Epithelial cell of esophagus (primary cell): Measurements from ENCODE around the gene NTRK2.

Source experiments
- DNase-seq: peaks from one replicate; pipeline ENCODE4 v3.0.0; 2010; ENCODE audit warnings: low read depth
- H3K4me3 ChIP-seq: 2 replicates; pipeline ENCODE4 v1.5.1; 2011; ENCODE audit warnings: mild to moderate bottlenecking, low read length, control low read depth
- TF ChIP-seq, protein P1 (sequence below): IDR thresholded peaks from 2 replicates; pipeline ENCODE4 v1.5.1; 2011; ENCODE audit warnings: low read depth, mild to moderate bottlenecking, low read length, control low read depth, inconsistent platforms; ENCODE audit not compliant: insufficient read depth; ENCODE audit errors: missing control alignments

The NTRK2 gene

DNA sequence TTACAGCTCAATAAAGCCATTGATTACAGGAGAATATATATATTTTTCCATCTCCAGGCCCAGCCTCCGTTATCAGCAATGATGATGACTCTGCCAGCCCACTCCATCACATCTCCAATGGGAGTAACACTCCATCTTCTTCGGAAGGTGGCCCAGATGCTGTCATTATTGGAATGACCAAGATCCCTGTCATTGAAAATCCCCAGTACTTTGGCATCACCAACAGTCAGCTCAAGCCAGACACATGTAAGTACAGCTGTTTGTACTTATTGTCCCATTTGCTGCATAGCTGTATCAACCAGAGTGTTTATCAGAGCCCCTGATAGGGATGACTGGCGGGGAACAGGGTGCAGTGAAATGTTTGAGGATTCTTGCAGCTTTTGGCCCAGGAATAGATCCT, 197.7 kb downstream of the NTRK2 start:
- no peak overlapping the region for H3K4me3 ChIP-seq
- TF ChIP-seq, protein P1, sequence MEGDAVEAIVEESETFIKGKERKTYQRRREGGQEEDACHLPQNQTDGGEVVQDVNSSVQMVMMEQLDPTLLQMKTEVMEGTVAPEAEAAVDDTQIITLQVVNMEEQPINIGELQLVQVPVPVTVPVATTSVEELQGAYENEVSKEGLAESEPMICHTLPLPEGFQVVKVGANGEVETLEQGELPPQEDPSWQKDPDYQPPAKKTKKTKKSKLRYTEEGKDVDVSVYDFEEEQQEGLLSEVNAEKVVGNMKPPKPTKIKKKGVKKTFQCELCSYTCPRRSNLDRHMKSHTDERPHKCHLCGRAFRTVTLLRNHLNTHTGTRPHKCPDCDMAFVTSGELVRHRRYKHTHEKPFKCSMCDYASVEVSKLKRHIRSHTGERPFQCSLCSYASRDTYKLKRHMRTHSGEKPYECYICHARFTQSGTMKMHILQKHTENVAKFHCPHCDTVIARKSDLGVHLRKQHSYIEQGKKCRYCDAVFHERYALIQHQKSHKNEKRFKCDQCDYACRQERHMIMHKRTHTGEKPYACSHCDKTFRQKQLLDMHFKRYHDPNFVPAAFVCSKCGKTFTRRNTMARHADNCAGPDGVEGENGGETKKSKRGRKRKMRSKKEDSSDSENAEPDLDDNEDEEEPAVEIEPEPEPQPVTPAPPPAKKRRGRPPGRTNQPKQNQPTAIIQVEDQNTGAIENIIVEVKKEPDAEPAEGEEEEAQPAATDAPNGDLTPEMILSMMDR = no peak
- no peak for DNase-seq

GRCh38 chr9:84869091-84869490, 199.6 kb downstream of the NTRK2 start:
- TF ChIP-seq, protein P1 = no peak
- DNase-seq = no peak
- no peak overlapping the region for H3K4me3 ChIP-seq

DNA sequence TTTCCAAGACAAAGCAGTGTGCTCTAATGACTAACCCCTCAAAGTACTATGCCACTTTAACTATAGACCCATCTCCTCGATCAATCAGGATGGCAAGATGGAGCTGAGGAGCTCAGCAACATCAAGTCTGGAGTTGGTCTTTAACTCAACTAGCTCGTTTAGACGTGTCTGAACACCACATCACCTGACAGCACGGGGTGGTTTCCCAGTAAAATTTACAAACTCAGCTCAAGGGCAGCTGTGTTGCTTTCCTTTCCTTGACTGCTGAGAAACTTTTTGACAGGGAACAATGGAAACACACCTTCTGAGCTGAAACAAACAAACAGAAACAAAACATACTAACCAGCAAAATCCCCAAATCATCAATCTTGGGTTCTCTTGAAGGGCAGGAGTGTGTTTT, 202.5 kb downstream of the NTRK2 start:
- H3K4me3 ChIP-seq = no peak overlapping the region
- DNase-seq = peak; percentile 60
- TF ChIP-seq, protein P1 = no peak

DNA sequence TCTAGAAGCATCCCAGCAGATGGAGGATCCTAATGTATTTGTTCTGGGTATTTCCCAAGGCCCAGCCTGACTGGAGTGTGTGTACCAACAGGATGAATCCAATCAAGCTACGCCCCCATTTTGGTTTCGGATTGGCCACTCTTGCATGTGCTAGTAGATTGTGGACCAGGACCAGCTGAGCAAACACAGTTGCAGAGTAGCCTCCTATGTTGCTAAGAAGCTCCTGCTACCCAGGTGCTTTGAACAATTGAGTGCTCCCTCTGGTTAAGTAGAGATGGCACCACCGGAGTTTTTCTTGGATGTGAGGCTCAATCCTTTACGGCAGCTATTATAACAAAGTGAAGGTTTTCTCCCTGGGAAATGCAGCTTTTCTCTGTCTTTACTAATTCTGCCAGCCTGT, 204.5 kb downstream of the NTRK2 start:
- no peak for DNase-seq
- H3K4me3 ChIP-seq = no peak overlapping the region
- TF ChIP-seq, protein P1 = no peak

GRCh38 chr9:84874596-84874995, 205.1 kb downstream of the NTRK2 start:
- TF ChIP-seq, protein P1 = no peak
- peak; percentile 10 for DNase-seq
- no peak overlapping the region for H3K4me3 ChIP-seq

GRCh38 chr9:84875193-84875592, 205.7 kb downstream of the NTRK2 start:
- H3K4me3 ChIP-seq = no peak overlapping the region
- TF ChIP-seq, protein P1 = no peak
- no peak for DNase-seq

DNA sequence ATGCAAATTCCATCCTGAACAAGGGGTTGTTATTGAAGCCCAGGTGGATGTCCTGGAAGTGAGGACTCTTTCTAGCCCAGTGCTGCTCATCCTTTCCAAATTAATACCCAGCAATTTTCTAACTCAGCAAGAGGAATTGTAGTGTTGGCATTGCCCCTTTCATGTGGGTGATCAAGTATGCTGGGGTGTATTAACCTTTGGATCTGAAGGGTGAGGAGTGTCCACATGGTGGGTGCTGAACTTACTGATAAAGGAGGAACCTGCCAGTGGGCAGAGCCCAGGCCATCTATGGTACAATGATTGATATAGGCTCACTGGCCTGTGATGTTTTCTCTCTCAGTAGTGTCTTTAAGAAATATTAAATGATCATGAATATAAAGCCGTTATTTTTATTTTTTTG, 210.1 kb downstream of the NTRK2 start:
- no peak for DNase-seq
- no peak overlapping the region for H3K4me3 ChIP-seq
- TF ChIP-seq, protein P1 = no peak
